NB4 (cell line): ENCODE results near the gene UNC13D.
"Not testable (repeated sequence)": the region's sequence is repeated elsewhere in the genome, so short reads cannot be mapped to it uniquely, and the experiment has no call there.

ENCODE experiments used
- MYC ChIP-seq: IDR thresholded peaks from 2 replicates; pipeline ENCODE4 v1.6.1; 2011; ENCODE audit warnings: low read depth, low read length
- POLR2A ChIP-seq: IDR thresholded peaks from 2 replicates; pipeline ENCODE4 v1.6.1; 2011; ENCODE audit warnings: mild to moderate bottlenecking; ENCODE audit not compliant: insufficient read length; ENCODE audit errors: extremely low read depth
- TF ChIP-seq, protein P1 (sequence below): IDR thresholded peaks from one replicate; pipeline ENCODE4 v1.5.1; 2012; ENCODE audit warnings: low read depth, low read length
- TF ChIP-seq, protein P2 (sequence below): IDR thresholded peaks from 2 replicates; pipeline ENCODE4 v1.6.1; 2011; ENCODE audit warnings: low read depth, low read length

DNA sequence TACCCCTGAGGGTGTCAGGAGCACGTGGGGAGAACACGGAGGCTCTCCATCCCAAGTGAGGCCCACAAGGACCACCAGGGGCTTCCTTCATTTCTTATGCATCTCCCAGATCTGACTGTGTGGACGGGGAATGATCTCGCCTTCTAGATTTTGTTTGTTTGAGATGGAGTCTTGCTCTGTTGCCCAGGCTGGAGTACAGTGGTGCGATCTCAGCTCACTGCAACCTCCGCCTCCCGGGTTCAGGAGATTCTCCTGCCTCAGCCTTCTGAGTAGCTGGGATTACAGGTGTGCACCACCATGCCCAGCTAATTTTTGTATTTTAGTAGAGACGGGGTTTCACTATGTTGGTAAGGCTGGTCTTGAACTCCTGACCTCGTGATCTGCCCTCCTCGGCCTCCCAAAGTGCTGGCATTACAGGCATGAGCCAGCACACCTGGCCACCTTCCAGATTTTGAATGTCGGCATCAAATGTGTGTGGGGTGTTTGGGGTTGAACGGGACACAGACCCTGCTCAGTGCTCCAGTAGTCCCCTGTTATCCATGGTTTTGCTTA is 24.6 kb upstream of the UNC13D start:
- not testable (repeated sequence) for TF ChIP-seq POLR2A, MYC
- TF ChIP-seq, protein P1, sequence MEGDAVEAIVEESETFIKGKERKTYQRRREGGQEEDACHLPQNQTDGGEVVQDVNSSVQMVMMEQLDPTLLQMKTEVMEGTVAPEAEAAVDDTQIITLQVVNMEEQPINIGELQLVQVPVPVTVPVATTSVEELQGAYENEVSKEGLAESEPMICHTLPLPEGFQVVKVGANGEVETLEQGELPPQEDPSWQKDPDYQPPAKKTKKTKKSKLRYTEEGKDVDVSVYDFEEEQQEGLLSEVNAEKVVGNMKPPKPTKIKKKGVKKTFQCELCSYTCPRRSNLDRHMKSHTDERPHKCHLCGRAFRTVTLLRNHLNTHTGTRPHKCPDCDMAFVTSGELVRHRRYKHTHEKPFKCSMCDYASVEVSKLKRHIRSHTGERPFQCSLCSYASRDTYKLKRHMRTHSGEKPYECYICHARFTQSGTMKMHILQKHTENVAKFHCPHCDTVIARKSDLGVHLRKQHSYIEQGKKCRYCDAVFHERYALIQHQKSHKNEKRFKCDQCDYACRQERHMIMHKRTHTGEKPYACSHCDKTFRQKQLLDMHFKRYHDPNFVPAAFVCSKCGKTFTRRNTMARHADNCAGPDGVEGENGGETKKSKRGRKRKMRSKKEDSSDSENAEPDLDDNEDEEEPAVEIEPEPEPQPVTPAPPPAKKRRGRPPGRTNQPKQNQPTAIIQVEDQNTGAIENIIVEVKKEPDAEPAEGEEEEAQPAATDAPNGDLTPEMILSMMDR = not testable (repeated sequence)
- TF ChIP-seq, protein P2, sequence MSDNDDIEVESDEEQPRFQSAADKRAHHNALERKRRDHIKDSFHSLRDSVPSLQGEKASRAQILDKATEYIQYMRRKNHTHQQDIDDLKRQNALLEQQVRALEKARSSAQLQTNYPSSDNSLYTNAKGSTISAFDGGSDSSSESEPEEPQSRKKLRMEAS = not testable (repeated sequence)
